ENCODE data around the gene ZNF536. TPM values are rescaled to one million over a fixed set of nuclear protein-coding genes. Genes with fewer than 3 reads are reported as not detected.

ZNF536 gene
- total RNA-seq, 1 experiment from 2014 or later = 0.35 TPM

DNA sequence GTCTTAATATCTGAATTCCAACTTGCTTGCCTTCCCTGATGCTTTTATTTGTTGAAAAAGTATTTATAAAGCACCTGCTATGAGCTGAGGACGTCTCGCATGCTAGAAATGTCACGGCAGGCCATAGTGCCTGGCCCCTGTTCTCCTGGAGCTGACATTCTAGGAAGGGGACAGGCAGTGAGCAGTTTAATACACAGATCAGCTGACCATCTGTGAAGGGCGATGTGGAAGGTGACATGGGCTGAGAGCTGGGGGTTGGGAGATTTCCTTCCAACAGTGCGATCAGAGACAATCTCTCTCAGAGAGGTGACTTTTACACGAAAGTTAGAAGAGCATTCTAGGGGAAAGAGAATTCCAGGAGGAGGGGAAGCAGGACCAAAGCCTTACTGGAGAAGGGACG is 153.2 kb downstream of the ZNF536 start (continued):
- TF ChIP-seq, protein P1, sequence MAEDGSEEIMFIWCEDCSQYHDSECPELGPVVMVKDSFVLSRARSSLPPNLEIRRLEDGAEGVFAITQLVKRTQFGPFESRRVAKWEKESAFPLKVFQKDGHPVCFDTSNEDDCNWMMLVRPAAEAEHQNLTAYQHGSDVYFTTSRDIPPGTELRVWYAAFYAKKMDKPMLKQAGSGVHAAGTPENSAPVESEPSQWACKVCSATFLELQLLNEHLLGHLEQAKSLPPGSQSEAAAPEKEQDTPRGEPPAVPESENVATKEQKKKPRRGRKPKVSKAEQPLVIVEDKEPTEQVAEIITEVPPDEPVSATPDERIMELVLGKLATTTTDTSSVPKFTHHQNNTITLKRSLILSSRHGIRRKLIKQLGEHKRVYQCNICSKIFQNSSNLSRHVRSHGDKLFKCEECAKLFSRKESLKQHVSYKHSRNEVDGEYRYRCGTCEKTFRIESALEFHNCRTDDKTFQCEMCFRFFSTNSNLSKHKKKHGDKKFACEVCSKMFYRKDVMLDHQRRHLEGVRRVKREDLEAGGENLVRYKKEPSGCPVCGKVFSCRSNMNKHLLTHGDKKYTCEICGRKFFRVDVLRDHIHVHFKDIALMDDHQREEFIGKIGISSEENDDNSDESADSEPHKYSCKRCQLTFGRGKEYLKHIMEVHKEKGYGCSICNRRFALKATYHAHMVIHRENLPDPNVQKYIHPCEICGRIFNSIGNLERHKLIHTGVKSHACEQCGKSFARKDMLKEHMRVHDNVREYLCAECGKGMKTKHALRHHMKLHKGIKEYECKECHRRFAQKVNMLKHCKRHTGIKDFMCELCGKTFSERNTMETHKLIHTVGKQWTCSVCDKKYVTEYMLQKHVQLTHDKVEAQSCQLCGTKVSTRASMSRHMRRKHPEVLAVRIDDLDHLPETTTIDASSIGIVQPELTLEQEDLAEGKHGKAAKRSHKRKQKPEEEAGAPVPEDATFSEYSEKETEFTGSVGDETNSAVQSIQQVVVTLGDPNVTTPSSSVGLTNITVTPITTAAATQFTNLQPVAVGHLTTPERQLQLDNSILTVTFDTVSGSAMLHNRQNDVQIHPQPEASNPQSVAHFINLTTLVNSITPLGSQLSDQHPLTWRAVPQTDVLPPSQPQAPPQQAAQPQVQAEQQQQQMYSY (CRISPR knock-in tag; IDR thresholded peaks at IDR 0.05) = no peak
- no peak for TF ChIP-seq ZBTB21 (CRISPR knock-in tag; IDR thresholded peaks at IDR 0.05; ENCODE audit: borderline replicate concordance)
- TF ChIP-seq, protein P2, sequence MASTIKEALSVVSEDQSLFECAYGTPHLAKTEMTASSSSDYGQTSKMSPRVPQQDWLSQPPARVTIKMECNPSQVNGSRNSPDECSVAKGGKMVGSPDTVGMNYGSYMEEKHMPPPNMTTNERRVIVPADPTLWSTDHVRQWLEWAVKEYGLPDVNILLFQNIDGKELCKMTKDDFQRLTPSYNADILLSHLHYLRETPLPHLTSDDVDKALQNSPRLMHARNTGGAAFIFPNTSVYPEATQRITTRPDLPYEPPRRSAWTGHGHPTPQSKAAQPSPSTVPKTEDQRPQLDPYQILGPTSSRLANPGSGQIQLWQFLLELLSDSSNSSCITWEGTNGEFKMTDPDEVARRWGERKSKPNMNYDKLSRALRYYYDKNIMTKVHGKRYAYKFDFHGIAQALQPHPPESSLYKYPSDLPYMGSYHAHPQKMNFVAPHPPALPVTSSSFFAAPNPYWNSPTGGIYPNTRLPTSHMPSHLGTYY (CRISPR knock-in tag; IDR thresholded peaks at IDR 0.05) = no peak

DNA sequence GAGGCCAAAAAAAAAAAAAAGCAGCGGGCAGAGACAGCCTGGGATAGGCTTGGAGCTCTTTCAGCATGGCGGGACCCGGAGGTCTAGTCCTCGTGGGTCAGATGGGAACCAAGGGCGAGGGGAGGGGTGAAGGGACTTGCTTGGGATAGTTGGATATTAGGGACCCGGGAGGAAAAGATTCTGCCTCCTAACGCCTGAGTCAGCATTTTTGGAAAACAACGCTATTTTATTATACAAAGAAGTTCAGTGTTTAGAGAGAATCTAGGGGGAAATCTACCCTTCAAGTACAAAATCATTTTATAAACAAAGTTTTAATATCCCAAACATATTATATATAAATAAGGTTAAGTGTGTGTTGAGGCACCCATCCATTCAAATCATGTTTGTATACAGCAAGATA is 156.7 kb downstream of the ZNF536 start:
- H3K9me3 Mint-ChIP-seq = peaks cover 3% of the 10 kb centered on the region; the same call in 1 of the 2 replicates
- H3K4me3 Mint-ChIP-seq = no peak overlapping the region
- no peak overlapping the region for H3K27ac Mint-ChIP-seq
- ChIA-PET CTCF (interaction anchor here (0.5 kb wide), 1 partner anchor 36 kb away, joined by 3 read pairs; no protein-coding TSS in a partner anchor), POLR2A (no interaction called here)
- H3K27me3 Mint-ChIP-seq (ENCODE audit: low read depth) = no peaks in the 10 kb centered on the region
- ATAC-seq (no peak), DNase-seq (ENCODE audit: low spot score) (no peak)
- TF ChIP-seq GABPB1 (CRISPR knock-in tag; IDR thresholded peaks at IDR 0.05) (no peak), ZNF396 (CRISPR knock-in tag; IDR thresholded peaks at IDR 0.05; ENCODE audit: borderline replicate concordance) (no peak), TEAD1 (CRISPR knock-in tag; IDR thresholded peaks at IDR 0.05) (no peak), FOXJ3 (CRISPR knock-in tag; IDR thresholded peaks at IDR 0.05; ENCODE audit: borderline replicate concordance) (no peak), ZNF423 (CRISPR knock-in tag; IDR thresholded peaks at IDR 0.05) (no peak), ZNF219 (CRISPR knock-in tag; IDR thresholded peaks at IDR 0.05; ENCODE audit: borderline replicate concordance) (no peak), ZNF232 (CRISPR knock-in tag; IDR thresholded peaks at IDR 0.05) (no peak), NFATC4 (CRISPR knock-in tag; IDR thresholded peaks at IDR 0.05) (no peak), SP1 (CRISPR knock-in tag; conservative IDR thresholded peaks at IDR 0.05) (no peak), ESRRA (CRISPR knock-in tag; IDR thresholded peaks at IDR 0.05; ENCODE audit: borderline replicate concordance) (no peak), JAZF1 (CRISPR knock-in tag; IDR thresholded peaks at IDR 0.05) (no peak), TEAD4 (CRISPR knock-in tag; IDR thresholded peaks at IDR 0.05) (no peak), GRHL2 (CRISPR knock-in tag; IDR thresholded peaks at IDR 0.05; ENCODE audit: insufficient replicate concordance, severe bottlenecking) (no peak), NR3C1 (CRISPR knock-in tag; conservative IDR thresholded peaks at IDR 0.05; ENCODE audit: low read depth) (no peak)
- TF ChIP-seq, protein P2 (CRISPR knock-in tag; IDR thresholded peaks at IDR 0.05) = no peak
- TF ChIP-seq, protein P3, sequence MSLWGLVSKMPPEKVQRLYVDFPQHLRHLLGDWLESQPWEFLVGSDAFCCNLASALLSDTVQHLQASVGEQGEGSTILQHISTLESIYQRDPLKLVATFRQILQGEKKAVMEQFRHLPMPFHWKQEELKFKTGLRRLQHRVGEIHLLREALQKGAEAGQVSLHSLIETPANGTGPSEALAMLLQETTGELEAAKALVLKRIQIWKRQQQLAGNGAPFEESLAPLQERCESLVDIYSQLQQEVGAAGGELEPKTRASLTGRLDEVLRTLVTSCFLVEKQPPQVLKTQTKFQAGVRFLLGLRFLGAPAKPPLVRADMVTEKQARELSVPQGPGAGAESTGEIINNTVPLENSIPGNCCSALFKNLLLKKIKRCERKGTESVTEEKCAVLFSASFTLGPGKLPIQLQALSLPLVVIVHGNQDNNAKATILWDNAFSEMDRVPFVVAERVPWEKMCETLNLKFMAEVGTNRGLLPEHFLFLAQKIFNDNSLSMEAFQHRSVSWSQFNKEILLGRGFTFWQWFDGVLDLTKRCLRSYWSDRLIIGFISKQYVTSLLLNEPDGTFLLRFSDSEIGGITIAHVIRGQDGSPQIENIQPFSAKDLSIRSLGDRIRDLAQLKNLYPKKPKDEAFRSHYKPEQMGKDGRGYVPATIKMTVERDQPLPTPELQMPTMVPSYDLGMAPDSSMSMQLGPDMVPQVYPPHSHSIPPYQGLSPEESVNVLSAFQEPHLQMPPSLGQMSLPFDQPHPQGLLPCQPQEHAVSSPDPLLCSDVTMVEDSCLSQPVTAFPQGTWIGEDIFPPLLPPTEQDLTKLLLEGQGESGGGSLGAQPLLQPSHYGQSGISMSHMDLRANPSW (CRISPR knock-in tag; conservative IDR thresholded peaks at IDR 0.05; ENCODE audit: low read depth) = no peak
- TF ChIP-seq, protein P4, sequence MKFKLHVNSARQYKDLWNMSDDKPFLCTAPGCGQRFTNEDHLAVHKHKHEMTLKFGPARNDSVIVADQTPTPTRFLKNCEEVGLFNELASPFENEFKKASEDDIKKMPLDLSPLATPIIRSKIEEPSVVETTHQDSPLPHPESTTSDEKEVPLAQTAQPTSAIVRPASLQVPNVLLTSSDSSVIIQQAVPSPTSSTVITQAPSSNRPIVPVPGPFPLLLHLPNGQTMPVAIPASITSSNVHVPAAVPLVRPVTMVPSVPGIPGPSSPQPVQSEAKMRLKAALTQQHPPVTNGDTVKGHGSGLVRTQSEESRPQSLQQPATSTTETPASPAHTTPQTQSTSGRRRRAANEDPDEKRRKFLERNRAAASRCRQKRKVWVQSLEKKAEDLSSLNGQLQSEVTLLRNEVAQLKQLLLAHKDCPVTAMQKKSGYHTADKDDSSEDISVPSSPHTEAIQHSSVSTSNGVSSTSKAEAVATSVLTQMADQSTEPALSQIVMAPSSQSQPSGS (CRISPR knock-in tag; IDR thresholded peaks at IDR 0.05; ENCODE audit: borderline replicate concordance, low read depth) = no peak
- TF ChIP-seq, protein P5, sequence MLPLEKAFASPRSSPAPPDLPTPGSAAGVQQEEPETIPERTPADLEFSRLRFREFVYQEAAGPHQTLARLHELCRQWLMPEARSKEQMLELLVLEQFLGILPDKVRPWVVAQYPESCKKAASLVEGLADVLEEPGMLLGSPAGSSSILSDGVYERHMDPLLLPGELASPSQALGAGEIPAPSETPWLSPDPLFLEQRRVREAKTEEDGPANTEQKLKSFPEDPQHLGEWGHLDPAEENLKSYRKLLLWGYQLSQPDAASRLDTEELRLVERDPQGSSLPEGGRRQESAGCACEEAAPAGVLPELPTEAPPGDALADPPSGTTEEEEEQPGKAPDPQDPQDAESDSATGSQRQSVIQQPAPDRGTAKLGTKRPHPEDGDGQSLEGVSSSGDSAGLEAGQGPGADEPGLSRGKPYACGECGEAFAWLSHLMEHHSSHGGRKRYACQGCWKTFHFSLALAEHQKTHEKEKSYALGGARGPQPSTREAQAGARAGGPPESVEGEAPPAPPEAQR (CRISPR knock-in tag; IDR thresholded peaks at IDR 0.05) = no peak
- TF ChIP-seq, protein P6, sequence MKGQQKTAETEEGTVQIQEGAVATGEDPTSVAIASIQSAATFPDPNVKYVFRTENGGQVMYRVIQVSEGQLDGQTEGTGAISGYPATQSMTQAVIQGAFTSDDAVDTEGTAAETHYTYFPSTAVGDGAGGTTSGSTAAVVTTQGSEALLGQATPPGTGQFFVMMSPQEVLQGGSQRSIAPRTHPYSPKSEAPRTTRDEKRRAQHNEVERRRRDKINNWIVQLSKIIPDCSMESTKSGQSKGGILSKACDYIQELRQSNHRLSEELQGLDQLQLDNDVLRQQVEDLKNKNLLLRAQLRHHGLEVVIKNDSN (CRISPR knock-in tag; IDR thresholded peaks at IDR 0.05) = no peak
- peaks cover 7% of the 10 kb centered on the region for H3K4me1 Mint-ChIP-seq
- H3K36me3 Mint-ChIP-seq = no peaks in the 10 kb centered on the region
